Measurements from ENCODE around the gene GUCY2F.

GUCY2F gene

DNA sequence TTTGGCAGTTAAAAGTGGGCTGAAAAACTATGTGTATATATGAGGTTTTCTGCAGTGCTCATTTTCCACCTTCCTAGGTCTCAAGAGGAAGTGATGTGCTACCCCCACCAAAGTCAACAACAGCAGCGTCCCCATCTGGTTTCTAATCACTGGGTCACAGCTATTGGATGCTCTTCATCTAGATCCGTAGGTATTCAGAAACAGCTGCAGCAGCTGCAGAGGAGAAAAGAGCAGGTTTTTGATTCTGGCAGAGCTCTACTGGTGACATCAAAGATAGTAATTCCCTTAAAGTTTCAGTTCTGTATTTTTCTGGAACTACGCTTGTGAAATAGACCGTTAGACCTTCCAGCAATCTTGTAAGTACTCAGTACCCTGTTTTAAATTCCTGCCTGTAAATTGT lies 5.8 kb upstream of the GUCY2F start:
- DNase-seq (ENCODE audit: low read depth): no peak
- TF ChIP-seq, protein P1, sequence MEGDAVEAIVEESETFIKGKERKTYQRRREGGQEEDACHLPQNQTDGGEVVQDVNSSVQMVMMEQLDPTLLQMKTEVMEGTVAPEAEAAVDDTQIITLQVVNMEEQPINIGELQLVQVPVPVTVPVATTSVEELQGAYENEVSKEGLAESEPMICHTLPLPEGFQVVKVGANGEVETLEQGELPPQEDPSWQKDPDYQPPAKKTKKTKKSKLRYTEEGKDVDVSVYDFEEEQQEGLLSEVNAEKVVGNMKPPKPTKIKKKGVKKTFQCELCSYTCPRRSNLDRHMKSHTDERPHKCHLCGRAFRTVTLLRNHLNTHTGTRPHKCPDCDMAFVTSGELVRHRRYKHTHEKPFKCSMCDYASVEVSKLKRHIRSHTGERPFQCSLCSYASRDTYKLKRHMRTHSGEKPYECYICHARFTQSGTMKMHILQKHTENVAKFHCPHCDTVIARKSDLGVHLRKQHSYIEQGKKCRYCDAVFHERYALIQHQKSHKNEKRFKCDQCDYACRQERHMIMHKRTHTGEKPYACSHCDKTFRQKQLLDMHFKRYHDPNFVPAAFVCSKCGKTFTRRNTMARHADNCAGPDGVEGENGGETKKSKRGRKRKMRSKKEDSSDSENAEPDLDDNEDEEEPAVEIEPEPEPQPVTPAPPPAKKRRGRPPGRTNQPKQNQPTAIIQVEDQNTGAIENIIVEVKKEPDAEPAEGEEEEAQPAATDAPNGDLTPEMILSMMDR (IDR thresholded peaks at IDR 0.05; ENCODE audit: low read length, missing control alignments): no peak
- no peak overlapping the region for H3K4me3 ChIP-seq (replicated peaks; ENCODE audit: low read depth, low read length)

DNA sequence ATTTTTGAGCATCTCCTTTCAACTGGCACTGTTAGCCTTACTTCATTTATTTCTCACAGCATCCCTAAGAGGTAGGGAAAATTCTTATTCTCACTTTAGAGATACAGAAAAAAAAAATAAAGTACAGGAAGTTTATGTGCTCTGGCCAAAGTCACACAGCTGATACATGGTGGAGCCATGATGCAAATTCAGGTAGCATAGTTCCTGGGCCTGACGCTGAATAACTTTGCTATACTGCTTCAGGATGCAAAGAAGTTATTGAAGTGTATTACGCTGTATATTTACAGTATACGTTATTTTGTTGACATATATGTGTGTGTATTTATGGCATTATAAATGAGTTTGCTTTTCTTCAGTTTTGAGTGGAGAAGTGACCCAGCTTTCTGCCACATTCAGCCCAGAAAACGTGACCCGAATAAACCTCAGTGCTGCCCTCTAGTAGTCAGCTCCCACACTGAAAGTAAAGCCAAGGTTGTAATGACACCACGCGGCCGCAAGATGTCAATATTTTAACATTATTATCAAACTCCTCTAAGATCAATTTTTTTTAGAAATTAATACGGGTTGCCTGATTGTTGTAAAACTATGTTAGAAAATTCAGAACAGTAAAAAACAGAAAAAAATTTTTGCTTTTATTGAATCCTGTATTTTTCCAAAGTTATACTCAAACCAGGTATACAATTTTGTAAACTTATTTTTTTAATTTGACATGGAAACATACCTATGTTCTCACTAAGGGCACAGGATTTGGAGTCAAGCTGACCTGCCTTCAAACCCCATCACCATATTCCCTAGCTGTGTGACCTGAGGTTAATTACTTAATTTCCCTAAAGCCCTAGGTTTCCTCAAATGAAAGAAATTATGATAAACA lies 3.8 kb upstream of the GUCY2F start:
- TF ChIP-seq, protein P1 (IDR thresholded peaks at IDR 0.05; ENCODE audit: low read length, missing control alignments): peak; percentile 86
- peak; percentile 77 for DNase-seq (ENCODE audit: low read depth)
- H3K4me3 ChIP-seq (replicated peaks; ENCODE audit: low read depth, low read length): no peak overlapping the region

DNA sequence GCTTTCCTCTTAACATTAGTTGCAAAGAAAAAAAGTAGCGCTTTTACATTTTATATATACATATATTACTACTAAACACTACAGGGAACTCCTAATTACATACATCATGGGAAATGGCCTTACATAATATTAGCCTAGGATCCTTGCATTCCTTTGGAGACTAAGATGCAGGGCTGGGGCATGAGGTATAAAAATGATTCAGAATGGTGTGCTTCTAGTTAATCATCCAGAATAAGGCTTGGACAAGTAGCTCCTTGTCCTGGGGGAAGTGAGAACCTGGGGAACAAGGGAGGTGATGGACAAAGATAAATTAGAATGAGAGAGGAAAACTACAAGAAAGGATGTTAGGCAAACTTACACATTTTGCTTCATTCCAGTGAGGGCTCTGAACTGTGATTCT lies 3.0 kb upstream of the GUCY2F start:
- no peak for DNase-seq (ENCODE audit: low read depth)
- H3K4me3 ChIP-seq (replicated peaks; ENCODE audit: low read depth, low read length): no peak overlapping the region
- TF ChIP-seq, protein P1 (IDR thresholded peaks at IDR 0.05; ENCODE audit: low read length, missing control alignments): no peak

DNA sequence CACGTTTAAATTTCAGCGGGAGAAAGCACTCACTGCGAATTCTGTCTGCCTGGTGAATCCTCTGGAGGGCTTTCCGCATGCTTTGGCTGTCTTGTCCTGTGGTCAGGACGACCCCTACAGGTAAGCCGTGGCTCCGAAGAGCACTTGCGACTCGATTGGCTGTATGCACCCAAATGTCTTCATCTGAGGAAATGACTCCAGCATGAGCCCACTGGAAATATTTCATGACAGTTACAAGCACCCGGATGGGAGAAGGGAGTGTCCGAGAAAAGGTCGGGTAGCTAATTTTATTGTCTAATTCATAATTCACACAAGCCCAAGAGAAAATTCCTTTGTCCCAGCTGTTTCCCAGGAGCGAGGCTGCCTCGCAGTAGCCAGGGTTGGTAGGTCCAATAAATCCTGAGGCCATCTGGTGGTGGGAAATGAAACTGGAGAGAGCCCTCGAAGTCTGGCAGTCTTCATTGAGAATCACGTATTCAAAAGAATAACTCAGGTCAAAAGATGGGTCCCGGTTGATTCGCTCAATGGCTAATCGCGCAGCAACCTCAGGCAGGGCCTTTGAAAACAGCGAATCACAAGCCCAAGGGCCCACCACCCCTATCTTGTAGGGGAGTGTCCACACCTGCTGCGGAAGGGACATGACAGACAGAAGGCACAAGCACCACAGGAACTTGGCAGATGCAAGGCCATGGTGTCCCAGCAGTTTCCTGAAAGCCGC lies 6.6 kb downstream of the GUCY2F start:
- peak; percentile 64 for DNase-seq (ENCODE audit: low read depth)
- TF ChIP-seq, protein P1 (IDR thresholded peaks at IDR 0.05; ENCODE audit: low read length, missing control alignments): peak; percentile 51
- H3K4me3 ChIP-seq (replicated peaks; ENCODE audit: low read depth, low read length): peak overlapping the region; percentile 14

DNA sequence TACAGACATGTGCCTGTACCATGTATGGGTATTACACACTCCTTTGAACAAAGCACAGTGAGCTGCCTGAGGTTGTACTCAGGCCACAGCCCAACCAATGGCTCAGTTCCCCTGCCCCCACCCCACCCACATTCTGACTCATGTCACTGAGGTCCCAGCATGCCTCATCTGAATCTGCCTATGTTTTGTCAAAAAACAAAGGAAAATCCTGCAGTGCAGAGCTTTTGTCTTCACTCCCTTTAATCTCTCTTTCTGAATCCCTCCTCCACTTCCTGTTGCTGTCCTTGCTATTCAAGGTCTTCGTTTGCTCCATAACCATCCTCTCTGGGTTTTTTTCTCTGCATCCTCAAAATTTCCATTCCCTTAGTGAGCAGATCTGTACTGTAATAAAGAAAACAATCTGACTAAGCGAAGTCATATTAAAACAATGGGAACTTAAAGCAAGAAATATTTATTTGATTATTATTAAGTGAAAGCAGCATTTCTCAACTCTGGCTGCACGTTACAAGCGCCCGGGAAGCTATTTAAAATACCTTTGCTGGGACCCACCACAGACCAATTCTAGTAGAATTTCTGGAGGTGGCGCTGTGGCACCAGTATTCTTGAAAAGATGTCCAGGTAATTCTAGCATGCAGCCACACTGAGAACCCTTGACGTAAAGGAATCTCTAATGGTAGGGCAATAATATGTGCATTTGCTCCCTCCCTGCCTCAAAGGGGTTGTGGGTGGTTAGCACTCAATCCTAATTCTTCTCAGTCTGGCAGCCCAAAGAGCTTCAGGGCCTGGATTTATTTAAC lies 8.7 kb downstream of the GUCY2F start:
- DNase-seq (ENCODE audit: low read depth): peak; percentile 81
- H3K4me3 ChIP-seq (replicated peaks; ENCODE audit: low read depth, low read length): peak overlapping the region; percentile 17
- TF ChIP-seq, protein P1 (IDR thresholded peaks at IDR 0.05; ENCODE audit: low read length, missing control alignments): peak; percentile 37

DNA sequence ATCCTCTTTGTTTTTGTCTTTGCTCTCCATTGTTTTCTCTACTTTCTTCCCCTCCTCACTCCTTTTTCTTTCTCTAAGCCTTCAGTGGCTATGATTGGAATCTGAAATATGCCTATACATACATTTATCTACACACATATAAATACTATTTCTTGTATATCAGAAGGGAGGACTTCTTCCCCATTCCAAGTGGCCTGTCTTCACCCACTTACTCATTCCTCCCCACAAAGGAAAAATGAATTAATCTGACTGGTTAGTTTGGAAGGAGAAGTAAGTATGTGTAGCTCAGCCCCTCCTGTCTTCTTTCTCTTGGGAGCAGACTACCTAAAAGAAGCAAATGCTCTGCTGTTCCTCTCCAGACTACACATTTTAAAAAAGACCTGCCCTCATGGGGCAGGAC lies 17.7 kb downstream of the GUCY2F start:
- TF ChIP-seq, protein P1 (IDR thresholded peaks at IDR 0.05; ENCODE audit: low read length, missing control alignments): no peak
- no peak for DNase-seq (ENCODE audit: low read depth)
- H3K4me3 ChIP-seq (replicated peaks; ENCODE audit: low read depth, low read length): no peak overlapping the region

Data from fibroblast of pulmonary artery (primary cell).